ENCODE measurements around the gene MUSTN1.

MUSTN1 gene

GRCh38 chr3:52870471-52870870, 35.7 kb upstream of the MUSTN1 start:
- TF ChIP-seq CTCF (IDR thresholded peaks at IDR 0.05; ENCODE audit: borderline replicate concordance, insufficient read depth, low read depth, low read length): no peak
- H3K4me3 ChIP-seq (ENCODE audit: low read depth, low read length): no peak overlapping the region

GRCh38 chr3:52866427-52866826, 31.6 kb upstream of the MUSTN1 start:
- TF ChIP-seq CTCF (IDR thresholded peaks at IDR 0.05; ENCODE audit: borderline replicate concordance, insufficient read depth, low read depth, low read length): no peak
- no peak overlapping the region for H3K4me3 ChIP-seq (ENCODE audit: low read depth, low read length)

- H3K4me3 ChIP-seq (ENCODE audit: low read depth, low read length): no peak overlapping the region
- no peak for TF ChIP-seq CTCF (IDR thresholded peaks at IDR 0.05; ENCODE audit: borderline replicate concordance, insufficient read depth, low read depth, low read length)
Observed at GRCh38 chr3:52865994-52866393, 31.2 kb upstream of the MUSTN1 start.

- TF ChIP-seq CTCF (IDR thresholded peaks at IDR 0.05; ENCODE audit: borderline replicate concordance, insufficient read depth, low read depth, low read length): no peak
Observed at GRCh38 chr3:52860424-52860768, 25.6 kb upstream of the MUSTN1 start.

GRCh38 chr3:52859686-52860423, 25.0 kb upstream of the MUSTN1 start:
- no peak for TF ChIP-seq CTCF (IDR thresholded peaks at IDR 0.05; ENCODE audit: borderline replicate concordance, insufficient read depth, low read depth, low read length)
- no peak overlapping the region for H3K4me3 ChIP-seq (ENCODE audit: low read depth, low read length)

More at GRCh38 chr3:52860424-52860768, 25.6 kb upstream of the MUSTN1 start:
- no peak overlapping the region for H3K4me3 ChIP-seq (ENCODE audit: low read depth, low read length)

GRCh38 chr3:52857864-52858263, 23.0 kb upstream of the MUSTN1 start:
- no peak overlapping the region for H3K4me3 ChIP-seq (ENCODE audit: low read depth, low read length)
- no peak for TF ChIP-seq CTCF (IDR thresholded peaks at IDR 0.05; ENCODE audit: borderline replicate concordance, insufficient read depth, low read depth, low read length)

GRCh38 chr3:52857133-52857532, 22.3 kb upstream of the MUSTN1 start:
- TF ChIP-seq CTCF (IDR thresholded peaks at IDR 0.05; ENCODE audit: borderline replicate concordance, insufficient read depth, low read depth, low read length): no peak

More at GRCh38 chr3:52857133-52857532, 22.3 kb upstream of the MUSTN1 start:
- no peak overlapping the region for H3K4me3 ChIP-seq (ENCODE audit: low read depth, low read length)
